ENCODE results near the gene FKBP11. TPM values are rescaled to one million over a fixed set of nuclear protein-coding genes. Genes with fewer than 3 reads are reported as not detected.

FKBP11 gene
- total and polyA plus RNA-seq, 2 of the 13 experiments (the other 11 are each of a cell fraction or from before 2014, with no cell fraction given), result 15.5 to 19.4 TPM

DNA sequence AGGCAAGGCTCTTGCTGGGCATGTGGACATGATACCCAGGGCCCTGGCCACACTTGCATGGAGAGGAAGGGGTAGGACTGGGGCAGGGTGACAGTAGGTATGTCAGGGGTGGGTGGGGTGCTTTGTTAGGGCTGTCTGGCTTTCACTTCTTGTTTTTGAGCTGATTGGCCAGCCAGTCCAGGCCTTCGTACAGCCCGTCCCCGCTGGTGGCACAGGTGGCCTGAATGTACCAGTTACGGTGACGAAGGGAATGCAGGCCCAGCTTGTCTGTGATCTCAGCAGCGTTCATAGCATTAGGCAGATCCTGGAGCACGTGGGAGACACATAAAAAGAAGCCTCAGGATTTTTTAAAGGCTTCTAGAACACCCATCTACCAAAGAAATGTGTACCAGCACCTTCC is 13.5 kb upstream of the FKBP11 start (continued):
- TF ChIP-seq TSC22D2 (CRISPR knock-in tag; IDR thresholded peaks at IDR 0.05; ENCODE audit: borderline replicate concordance) (no peak), NCOA2 (CRISPR knock-in tag; IDR thresholded peaks at IDR 0.05) (no peak)
- TF ChIP-seq, protein P1, sequence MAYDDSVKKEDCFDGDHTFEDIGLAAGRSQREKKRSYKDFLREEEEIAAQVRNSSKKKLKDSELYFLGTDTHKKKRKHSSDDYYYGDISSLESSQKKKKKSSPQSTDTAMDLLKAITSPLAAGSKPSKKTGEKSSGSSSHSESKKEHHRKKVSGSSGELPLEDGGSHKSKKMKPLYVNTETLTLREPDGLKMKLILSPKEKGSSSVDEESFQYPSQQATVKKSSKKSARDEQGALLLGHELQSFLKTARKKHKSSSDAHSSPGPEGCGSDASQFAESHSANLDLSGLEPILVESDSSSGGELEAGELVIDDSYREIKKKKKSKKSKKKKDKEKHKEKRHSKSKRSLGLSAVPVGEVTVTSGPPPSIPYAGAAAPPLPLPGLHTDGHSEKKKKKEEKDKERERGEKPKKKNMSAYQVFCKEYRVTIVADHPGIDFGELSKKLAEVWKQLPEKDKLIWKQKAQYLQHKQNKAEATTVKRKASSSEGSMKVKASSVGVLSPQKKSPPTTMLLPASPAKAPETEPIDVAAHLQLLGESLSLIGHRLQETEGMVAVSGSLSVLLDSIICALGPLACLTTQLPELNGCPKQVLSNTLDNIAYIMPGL (CRISPR knock-in tag; IDR thresholded peaks at IDR 0.05; ENCODE audit: borderline replicate concordance in 1 of 2, low read depth in 1 of 2), result no peak

DNA sequence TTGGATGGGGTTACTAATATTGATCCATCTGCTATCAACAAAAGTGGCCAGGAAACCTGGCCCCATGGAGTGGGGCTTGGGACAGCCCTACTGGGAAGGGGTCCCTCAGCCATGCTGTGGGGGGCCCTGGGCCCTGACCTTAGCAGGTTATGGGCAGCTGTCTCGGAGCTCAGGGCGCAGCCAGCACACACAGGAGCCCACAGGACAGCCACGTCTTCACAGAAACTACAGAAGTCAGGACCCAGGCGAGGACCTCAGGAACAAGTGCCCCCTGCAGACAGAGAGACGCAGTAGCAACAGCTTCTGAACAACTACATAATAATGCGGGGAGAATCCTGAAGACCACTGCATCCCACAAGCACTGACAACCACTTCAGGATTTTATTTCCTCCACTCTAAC is 11.9 kb upstream of the FKBP11 start:
- 88% methylated on average over 5 of the region's 6 CpGs for WGBS (ENCODE audit: low lambda C conversion rate)
- no peak for FAIRE-seq

More for the DNA sequence above, 11.9 kb upstream of the FKBP11 start:
- H4K20me1 ChIP-seq (ENCODE audit: insufficient read depth, low read length), result no peaks in the 10 kb centered on the region; the same call in 1 of the 2 replicates
- ChIA-PET CTCF (ENCODE audit: low intra/inter-chr PET ratio, low total read pairs) (interaction anchor here (1.4 to 3.1 kb wide), 2 partner anchors 46 to 84 kb away, joined by 7 to 27 read pairs; partner anchors contain the start of gene DDX23), POLR2A (interaction anchor here (1.8 kb wide), 1 partner anchor 85 kb away, joined by 9 read pairs; the partner anchor contains the start of gene DDX23)
- intact Hi-C loops (cut with micrococcal nuclease; ENCODE audit: unreplicated experiment), result loop anchor here (2.0 kb wide), 1 partner anchor 46 kb away; no protein-coding TSS in a partner anchor
- H3K4me3 ChIP-seq (replicated peaks in 1 of 3; ENCODE audit: insufficient read depth in 1 of 3, low read depth in 2 of 3, low read length in 3 of 3), result no peak overlapping the region
- in situ Hi-C loops (cut with HindIII; ENCODE audit: extremely low pct_ligation_motif_present, low pct_unique_long_range_greater_than_20kb), result loop anchor here (5.0 kb wide), 1 partner anchor 85 kb away; the partner anchor contains the start of gene DDX23
- no peaks in the 10 kb centered on the region for H3K9me3 ChIP-seq (ENCODE audit: low read length)
- TF ChIP-seq, protein P2, sequence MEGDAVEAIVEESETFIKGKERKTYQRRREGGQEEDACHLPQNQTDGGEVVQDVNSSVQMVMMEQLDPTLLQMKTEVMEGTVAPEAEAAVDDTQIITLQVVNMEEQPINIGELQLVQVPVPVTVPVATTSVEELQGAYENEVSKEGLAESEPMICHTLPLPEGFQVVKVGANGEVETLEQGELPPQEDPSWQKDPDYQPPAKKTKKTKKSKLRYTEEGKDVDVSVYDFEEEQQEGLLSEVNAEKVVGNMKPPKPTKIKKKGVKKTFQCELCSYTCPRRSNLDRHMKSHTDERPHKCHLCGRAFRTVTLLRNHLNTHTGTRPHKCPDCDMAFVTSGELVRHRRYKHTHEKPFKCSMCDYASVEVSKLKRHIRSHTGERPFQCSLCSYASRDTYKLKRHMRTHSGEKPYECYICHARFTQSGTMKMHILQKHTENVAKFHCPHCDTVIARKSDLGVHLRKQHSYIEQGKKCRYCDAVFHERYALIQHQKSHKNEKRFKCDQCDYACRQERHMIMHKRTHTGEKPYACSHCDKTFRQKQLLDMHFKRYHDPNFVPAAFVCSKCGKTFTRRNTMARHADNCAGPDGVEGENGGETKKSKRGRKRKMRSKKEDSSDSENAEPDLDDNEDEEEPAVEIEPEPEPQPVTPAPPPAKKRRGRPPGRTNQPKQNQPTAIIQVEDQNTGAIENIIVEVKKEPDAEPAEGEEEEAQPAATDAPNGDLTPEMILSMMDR (CRISPR knock-in tag; IDR thresholded peaks at IDR 0.05), result peak; percentile 17; the same call in 1 of the 2 replicates
- no peak for TF ChIP-seq NFE2L2 (IDR thresholded peaks at IDR 0.05; ENCODE audit: low read length)
- TF ChIP-seq MATR3 (CRISPR knock-in tag; IDR thresholded peaks at IDR 0.05), result no peak
- DNase-seq (ENCODE audit: low spot score) (no peak), ATAC-seq (peak; percentile 30; the same call in 2 of the 3 replicates)
- H3K27ac ChIP-seq (ENCODE audit: extremely low read length, insufficient read depth, low read length), result no peak overlapping the region
- no peaks in the 10 kb centered on the region for H3K27me3 ChIP-seq (ENCODE audit: control insufficient read depth in 1 of 2, insufficient read depth in 2 of 2, low read length in 2 of 2)
- no peak overlapping the region for H3K9ac ChIP-seq (ENCODE audit: insufficient read depth, low read depth, low read length)
- peaks cover 13% of the 10 kb centered on the region for H3K4me1 ChIP-seq (ENCODE audit: insufficient read depth, low read length)
- no peak overlapping the region for H2AFZ ChIP-seq (ENCODE audit: low read length)
- BruUV-seq (replicated peaks), result no TSS peak
- H3K79me2 ChIP-seq (ENCODE audit: insufficient read depth, low read length), result peaks cover under 1% of the 10 kb centered on the region
- no peak overlapping the region for H3K4me2 ChIP-seq (ENCODE audit: low read depth, low read length)
- H3K36me3 ChIP-seq (replicated peaks in 1 of 2; ENCODE audit: control insufficient read depth in 1 of 2, insufficient read depth in 2 of 2, low read length in 2 of 2), result peaks cover 16 to 71% of the 10 kb centered on the region in 2 experiments
